HG02642 (cell line): Measurements from ENCODE around the gene ACAP3.

Source experiments
- ATAC-seq: cut with Tn5 transposase; IDR thresholded peaks from one replicate; pipeline ENCODE4 v1.9.1; 2021; ENCODE audit warnings: mild to moderate bottlenecking; ENCODE audit not compliant: unreplicated experiment, poor library complexity

The ACAP3 gene

GRCh38 chr1:1331068-1331965, 23.6 kb upstream of the ACAP3 start, which contains the start of gene TAS1R3:
Gene TAS1R3 (plus strand): TSS chr1:1331280. CDS start chr1:1331346, 66 bp downstream.
- ATAC-seq = no peak

DNA sequence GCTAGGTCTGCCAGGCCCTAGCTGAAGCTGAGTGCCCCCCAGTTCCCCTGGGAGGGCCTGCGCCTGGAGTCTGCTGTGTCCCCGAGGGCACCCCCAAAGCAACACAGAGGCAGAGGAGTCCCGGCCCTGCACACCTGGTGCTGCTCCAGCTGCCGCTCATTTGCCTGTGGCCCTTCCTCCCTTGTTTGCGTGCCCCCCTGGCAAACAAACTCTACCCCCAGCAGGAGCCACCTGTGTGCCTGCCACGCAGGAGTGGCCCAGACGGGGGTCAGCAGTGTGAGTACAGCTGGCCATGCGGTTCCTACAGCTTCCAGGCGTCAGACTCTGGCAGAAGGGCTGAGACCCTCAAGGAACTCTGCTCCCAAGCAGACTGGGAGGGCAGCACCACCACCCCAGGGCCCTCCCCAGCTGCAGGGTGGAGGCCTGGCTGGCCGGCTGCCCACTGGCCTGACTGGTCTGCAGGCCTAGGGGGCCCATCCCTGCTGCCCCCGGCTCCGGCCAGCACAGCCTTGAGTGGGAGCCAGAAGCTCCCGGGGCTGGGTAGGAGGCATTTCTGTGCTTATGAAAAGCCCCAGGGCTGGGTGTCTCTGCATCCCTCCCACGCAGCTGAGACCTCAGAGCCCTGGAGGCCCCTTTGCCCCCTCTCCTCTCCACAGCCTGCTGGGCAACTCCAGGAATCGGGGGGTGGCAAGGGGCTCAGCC, 22.8 kb upstream of the ACAP3 start:
- ATAC-seq = no peak

DNA sequence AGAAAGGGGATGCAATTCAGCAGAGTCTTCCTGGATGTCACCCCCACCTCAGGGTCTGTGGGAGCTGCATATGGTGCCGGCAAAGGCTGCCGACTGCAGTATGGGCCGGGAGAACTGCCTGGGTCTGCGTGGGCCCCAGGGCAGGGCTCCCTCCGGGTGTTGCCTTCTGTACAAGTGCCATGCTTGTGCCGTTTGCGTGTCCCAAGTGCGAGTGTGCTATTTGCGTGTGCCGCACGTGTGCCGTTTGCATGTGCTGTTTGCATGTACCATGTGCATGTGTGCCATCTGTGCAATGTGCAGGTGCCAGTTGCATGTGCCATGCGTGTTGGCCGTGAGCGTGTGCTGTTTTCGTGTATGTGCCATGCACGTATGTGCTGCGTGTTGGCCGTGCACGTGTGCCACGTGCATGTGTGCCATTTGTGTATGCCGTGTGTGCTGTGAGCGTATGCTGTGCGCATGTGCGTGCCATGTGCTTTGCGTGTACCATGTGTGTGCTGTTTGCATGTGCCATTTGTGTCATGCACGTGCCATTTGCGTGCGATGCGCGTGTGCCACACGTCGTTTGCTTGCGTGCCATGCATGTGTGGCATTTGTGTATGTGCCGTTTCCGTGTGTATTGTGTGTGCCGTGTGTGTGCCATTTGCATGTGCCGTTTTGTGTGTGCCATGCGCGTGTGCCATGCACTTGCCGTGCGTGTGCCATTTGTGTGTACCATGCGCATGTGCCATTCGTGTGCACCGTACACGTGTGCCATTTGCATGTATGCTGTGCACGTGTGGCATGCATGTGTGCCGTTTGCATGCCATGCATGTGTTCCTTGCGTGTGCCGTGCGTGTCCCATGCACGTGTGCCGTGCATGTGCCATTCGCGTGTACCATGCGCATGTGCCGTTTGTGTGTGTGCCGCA, 21.8 kb upstream of the ACAP3 start:
- ATAC-seq = no peak

- no peak for ATAC-seq
Measured at GRCh38 chr1:1328254-1328653, 20.5 kb upstream of the ACAP3 start.

GRCh38 chr1:1327291-1327690, 19.6 kb upstream of the ACAP3 start:
- no peak for ATAC-seq

- no peak for ATAC-seq
Measured at GRCh38 chr1:1326075-1326605, 18.4 kb upstream of the ACAP3 start.

DNA sequence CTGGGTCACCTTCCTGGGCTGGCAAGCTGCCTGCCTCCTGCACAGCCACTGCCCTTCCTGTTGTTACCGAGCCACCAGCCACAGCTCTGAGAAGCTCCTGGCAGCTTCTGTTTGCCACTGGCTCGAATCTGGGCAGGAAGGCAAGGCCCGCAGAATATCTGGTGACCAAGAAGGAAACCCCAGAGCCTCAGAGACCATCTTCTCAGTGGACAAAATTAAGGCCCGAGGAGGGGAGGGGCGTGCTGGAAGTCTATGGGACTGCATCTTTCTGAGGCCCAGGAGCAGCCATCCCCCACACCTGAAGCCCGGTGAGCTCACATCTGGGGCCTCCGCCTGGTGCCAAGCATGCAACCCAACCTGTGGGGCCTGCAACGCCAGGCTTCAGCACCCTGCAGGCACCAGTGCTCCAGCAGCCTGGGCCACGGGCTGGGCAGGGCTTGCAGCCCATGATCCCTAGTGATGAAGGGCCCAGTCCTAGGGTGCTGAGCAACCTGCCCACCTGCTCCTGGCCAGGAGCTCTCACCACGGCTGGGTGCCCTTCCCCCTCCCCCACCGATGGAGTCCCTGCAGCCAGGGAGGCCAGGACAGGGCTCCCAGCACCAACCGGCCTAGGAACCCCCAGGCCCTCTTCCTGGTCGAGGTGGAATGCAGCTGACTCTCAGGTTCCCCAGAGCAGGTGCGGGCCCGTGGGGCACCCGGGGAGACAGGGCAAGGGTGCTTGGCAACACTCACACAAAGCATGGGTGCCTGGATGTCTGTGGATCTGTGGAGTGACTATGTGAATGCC, 17.8 kb upstream of the ACAP3 start:
- no peak for ATAC-seq

- ATAC-seq = peak; percentile 75
Measured at GRCh38 chr1:1324524-1325287, 17.0 kb upstream of the ACAP3 start, which contains the start of the genes CPTP and INTS11. Gene CPTP (plus strand): TSS chr1:1324802. CDS start chr1:1326911, 2,109 bp downstream. Gene INTS11 (minus strand): TSS chr1:1324660. CDS start chr1:1324608, 52 bp downstream.

- ATAC-seq = peak; percentile 24
Measured at GRCh38 chr1:1324084-1324523, 16.4 kb upstream of the ACAP3 start.

DNA sequence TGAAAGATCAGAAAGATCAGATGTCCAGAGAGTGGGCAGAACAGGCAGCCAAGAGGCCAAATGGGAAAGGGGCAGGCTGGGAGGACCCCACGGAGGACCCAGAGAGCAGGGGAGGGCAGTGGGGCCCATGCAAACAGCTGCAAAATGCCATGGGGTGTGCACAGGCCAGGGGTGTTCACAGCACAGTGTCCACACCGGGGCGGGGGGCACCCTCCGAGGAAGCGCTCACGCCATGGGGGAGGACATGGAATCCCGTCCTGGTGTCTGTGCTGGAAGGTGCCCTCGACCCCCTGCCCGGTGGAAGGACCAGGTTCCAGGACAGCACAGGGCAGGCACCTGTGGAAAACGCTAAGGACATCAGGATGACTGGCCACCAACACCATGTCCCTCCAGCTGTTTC, 15.2 kb upstream of the ACAP3 start:
- no peak for ATAC-seq

- ATAC-seq = no peak
Measured at GRCh38 chr1:1322418-1322817, 14.7 kb upstream of the ACAP3 start.

- no peak for ATAC-seq
Measured at GRCh38 chr1:1321477-1321876, 13.7 kb upstream of the ACAP3 start.

GRCh38 chr1:1320666-1321448, 13.1 kb upstream of the ACAP3 start:
- ATAC-seq = no peak

DNA sequence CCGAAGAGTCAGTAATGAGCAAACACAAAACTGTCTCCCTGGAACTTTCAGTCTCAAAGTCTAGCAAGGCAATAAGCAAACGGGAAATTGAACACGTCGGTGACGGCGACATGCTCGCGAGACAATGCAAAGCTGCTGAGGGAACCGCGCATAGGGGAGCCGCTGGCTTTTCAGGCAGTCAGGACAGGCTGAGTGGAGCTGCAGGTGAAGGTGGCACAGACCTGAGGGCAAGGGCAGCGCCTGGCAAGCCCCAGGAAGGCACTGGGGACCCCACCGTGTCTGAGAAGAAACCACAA, 11.9 kb upstream of the ACAP3 start:
- no peak for ATAC-seq

- ATAC-seq = no peak
Measured at GRCh38 chr1:1318777-1319645, 11.3 kb upstream of the ACAP3 start.

DNA sequence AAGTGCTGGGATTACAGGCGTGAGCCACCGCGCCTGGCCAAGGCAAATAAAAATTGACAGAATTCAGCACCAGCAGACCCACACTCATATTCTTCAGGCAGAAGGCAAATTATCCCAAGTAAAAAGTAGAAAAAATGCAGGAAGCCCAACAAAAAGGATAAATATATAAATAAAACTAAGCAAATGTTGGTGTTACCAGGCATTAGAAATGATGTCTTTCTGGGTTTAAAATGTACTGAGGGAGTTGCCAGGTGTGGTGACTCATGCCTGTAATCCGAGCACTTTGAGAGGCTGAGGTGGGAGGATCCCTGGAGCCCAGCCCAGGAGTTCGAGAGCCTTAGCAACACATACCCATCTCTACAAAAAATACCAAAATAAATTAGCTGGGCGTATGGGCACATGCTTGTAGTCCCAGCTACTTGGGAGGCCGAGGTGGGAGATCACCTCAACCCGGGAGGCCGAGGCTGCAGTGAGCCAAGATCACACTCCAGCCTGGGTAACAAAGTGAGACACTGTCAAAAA, 10.5 kb upstream of the ACAP3 start:
- no peak for ATAC-seq

DNA sequence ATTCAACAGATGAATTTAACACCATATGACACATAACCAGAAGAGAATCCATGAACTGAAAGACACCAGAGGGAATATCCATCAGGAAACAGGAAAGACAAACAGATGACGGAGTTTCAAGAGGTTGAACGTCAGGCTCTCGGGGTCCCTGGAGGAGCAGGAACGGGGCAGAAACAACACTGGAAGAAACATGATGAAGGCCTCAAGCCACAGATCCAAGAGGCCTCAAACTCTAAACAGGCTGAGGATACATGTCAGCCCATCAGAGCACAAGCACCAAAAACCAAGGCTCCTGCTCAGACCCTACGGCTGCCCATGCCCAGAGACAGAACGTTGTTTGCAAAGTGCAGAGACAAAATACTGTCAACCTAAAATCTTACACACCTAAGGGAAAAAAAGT, 9.7 kb upstream of the ACAP3 start:
- no peak for ATAC-seq
